HG02870 (cell line): ENCODE data around the gene NGEF.

ENCODE experiments used
- ATAC-seq: cut with Tn5 transposase; IDR thresholded peaks from one replicate; pipeline ENCODE4 v1.9.1; 2021; ENCODE audit warnings: mild to moderate bottlenecking, moderate library complexity; ENCODE audit not compliant: unreplicated experiment

Gene NGEF

DNA sequence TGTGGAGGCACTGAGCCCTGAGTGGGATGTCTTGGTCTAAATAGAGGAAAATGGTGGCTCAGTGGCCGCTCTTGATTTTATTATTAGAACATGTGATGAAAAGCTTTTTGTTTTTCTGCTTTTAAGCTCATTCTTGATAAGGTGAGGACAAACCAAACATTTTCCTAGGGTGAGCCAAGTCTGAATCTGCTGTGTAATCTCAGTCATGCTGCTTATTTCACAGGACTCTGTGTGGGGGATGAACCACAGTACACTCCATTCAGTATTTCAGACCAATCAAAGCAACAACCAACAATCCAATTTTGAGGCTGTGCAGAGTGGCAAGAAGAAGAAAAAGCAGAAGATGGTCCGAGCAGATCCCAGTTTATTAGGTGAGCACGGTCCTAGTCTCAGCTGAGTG is 163.0 kb downstream of the NGEF start:
- ATAC-seq = no peak

DNA sequence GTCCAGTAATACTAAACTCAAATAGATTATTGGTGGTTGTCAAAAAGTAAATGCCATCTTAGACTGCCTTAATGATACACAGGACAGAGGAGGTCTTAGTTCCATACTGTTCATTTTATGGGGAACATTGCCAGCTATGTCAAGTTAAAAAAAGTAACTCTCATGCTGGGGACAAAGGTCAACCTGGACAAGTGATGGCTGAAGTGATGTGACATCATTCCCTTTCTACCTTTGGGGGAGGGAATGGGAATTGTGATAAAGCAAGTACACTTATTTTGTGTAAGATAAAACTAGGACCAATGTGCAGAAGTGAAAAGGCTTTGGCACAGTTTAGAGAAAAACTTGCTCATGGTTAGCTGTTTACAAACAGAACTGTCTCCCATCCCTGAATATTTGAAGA is 167.0 kb downstream of the NGEF start:
- ATAC-seq = no peak

DNA sequence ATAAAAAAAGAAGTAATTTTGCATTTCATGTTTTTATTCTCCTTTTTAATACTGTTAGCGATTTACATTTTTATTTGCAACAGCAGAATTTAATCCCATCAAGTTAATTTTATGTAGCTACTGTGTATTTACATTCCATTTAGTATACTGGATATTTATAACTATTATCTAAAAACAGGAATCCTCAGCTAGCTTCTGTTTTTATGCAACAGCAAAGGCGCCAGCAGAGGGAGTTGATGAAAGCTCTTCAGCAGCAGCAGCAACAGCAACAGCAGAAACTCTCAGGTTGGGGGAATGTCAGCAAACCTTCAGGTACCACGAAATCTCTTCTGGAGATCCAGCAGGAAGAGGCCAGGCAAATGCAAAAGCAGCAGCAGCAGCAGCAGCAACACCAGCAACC is 169.2 kb downstream of the NGEF start:
- ATAC-seq = no peak

DNA sequence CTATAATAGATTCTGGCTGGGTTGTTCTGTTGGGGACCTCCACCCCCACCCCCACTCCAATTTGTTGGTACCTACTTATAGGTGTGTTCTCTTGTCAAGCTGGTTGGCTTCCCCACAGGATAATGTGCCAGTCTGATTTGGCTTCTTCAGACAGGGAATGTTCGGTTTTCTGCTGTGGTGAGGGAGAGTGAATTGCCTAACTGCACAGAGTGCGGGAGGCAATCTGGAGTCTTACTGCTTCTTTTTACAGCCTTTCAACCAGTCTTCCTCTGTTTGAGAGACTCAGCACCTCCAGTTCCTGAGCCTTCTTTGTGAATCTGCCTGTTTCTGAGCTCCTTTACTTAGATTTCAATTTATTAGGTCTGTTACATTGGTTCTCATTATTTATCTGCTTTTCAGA is 170.4 kb downstream of the NGEF start:
- no peak for ATAC-seq

DNA sequence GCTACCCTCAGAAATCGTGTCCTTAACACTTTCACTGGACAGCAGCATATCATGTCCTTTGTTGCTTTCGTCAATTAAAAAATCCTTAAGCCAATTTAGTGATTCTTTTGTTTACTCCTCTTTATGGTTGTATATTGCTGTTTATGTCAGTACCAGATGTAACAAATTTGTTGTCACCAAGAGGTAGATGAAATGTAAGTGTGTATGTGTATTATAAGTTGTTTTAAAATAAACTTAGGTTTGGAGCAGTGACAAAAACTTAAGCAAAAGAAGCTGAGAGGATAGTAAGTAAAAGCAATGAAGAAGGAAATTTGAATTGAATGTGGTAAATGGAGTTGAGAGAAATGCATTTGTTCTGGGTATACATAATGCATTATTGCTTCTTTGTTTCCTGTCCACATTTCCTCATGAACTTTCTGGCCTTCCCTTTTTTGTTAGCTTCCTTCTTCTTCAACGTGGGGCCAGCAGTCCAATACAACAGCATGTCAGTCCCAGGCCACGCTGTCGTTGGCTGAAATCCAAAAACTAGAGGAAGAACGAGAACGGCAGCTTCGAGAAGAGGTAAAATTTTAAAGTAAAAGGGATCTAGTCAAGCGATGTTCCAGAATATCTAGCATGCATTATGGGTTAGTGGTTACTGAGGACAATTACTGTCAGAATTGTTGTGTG is 173.5 kb downstream of the NGEF start:
- no peak for ATAC-seq

DNA sequence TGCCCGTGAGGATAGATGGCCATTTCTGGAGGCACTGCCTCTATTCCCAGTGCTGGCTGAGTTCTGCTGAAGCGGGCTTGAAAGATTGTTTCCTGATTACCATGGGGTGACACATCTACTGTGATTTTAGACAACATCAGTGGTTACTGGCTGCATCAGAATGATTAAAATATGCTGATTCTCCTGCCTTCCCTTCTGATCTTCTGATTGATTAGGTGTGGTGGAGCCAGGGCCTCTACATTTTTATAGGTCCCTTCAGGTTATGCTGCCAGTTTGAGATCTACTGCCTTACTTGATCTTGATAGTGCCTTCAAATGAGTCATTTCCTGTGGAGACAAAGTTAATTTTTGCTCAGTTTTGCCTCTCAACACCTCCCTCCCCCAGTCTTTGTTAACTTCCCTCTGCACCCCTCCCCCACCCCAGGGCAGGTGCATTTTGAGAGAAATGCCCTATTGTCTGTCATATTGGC is 174.6 kb downstream of the NGEF start:
- no peak for ATAC-seq

DNA sequence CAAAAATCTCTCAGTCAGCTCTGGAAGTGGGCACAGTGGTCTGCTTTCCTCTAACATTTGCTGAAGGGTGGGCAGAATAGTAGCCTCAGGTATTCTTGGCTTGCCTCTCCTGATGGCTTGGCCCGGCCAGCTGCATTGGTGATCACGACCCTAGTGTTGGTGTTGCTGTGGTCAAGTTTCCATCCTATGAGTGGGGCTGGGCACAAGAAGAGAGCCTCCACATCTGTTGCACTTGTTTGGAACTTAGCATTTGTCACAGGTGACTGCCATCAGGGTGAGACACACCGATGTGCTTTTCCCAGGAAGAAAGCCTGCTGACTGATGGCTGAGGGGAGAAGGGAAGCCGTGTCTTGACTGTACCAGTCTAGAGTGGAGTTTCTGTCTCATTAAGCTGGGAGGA is 176.1 kb downstream of the NGEF start:
- ATAC-seq = no peak

DNA sequence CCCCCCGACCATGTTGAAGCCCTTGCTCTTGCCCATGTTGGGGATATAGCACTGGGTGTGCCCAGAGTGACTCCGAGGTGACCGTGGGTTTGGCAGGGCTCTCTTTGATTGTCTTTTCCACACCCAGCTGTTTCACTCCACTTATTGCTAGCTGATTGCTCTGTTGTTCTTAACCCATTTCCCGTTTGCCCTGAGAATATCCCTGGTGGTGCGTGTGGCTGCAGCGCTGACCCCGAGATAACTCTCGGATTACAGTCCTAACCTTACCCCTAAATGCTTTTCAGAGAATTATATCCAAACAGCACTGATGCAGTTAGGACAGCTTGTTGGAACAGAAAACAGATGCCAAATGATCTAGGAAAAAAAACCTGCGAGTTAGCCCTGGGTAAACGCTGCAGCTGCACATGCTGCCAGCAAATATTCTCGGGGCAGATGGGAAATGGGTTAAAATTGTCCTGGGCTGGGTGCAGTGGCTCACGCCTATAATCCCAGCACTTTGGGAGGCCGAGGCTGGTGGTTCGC is 177.3 kb downstream of the NGEF start:
- no peak for ATAC-seq

DNA sequence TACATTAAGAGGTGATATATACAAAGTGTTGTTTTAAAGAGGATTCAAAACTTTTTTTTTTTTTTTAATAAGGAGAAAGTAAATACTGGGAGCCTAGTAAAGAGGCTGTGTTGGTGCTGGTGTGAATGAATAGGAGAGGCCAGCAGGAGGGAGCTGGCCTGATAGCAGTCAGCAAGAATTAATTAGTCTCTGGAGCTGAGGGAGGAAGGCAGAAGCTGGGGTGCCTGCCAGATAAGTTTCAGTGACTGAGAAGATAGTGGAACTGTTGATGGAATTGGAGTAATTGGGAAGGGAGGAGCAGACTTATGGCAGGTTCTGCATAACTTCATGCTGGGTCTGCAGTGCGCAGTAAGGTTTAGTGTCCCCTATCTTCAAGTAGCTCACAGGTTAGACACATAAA is 179.2 kb downstream of the NGEF start:
- ATAC-seq = no peak

DNA sequence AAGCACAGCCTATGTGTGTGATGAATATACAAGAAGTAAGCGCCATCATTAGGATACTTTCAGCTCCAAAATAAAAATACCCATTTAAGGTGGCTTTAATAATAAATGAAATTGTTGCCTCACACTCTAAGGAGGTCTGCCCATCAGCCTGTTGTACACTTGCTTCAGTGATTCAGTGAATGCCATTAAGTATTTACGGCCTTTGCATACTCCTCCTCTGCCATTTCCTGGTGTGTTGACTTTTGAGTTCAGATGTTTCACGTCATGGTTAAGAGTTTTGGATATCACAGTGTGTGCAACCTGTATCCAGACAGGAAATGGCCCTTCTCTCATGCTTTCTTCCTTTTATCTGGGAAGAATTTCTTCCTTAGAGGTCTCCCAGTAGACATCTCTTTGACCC is 181.6 kb downstream of the NGEF start:
- no peak for ATAC-seq

DNA sequence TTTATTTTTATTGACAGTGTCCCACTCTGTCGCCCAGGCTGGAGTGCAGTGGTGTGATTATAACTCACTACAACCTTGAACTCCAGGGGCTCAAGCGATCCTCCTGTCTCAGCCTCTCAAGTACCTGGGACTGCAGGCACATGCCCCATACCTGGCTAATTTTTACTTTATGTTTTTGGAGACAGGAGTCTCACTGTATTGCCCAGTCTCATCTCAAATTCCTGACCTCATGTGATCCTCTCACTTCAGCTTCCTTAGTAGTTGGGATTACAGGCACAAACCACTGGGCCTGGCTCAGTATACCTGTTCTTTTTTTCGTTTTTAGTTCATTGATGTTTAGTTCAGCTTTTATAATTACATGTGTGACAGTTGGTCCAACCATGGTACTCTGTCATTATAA is 183.1 kb downstream of the NGEF start:
- ATAC-seq = no peak
